ENCODE data around the gene SLC5A6.

SLC5A6 gene

DNA sequence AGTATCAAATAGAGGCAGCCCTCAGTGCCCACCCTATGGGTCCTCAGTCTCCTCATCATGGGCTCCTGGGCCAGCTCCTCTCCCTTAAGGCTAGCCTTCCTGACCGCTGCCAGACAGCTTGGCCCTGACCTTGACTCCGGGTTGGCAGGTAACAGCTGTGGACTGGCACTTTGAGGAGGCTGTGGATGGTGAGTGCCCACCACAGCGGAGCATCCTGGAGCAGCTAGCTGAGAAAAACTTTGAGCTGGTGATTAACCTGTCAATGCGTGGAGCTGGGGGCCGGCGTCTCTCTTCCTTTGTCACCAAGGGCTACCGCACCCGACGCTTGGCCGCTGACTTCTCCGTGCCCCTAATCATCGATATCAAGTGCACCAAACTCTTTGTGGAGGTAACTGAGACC, 24.1 kb upstream of the SLC5A6 start:
- DNase-seq, result no peak

DNA sequence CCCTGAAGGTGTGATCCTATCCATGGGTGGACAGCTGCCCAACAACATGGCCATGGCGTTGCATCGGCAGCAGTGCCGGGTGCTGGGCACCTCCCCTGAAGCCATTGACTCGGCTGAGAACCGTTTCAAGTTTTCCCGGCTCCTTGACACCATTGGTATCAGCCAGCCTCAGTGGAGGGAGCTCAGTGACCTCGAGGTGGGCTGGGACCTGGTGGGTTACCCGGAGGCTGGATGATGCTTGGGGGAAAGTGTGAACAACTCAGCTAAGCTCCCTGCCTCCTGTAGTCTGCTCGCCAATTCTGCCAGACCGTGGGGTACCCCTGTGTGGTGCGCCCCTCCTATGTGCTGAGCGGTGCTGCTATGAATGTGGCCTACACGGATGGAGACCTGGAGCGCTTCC, 21.3 kb upstream of the SLC5A6 start:
- no peak for DNase-seq

DNA sequence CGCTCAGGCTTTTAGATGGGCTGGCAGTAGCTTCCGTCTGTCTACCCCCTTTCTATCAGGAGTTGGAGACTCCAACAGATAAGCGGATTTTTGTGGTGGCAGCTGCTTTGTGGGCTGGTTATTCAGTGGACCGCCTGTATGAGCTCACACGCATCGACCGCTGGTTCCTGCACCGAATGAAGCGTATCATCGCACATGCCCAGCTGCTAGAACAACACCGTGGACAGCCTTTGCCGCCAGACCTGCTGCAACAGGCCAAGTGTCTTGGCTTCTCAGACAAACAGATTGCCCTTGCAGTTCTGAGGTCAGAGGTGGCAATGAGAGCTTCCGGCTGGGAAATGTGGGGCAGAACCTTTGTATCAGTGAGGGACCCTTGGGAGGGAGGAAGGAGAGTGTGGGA, 19.9 kb upstream of the SLC5A6 start:
- no peak for DNase-seq

DNA sequence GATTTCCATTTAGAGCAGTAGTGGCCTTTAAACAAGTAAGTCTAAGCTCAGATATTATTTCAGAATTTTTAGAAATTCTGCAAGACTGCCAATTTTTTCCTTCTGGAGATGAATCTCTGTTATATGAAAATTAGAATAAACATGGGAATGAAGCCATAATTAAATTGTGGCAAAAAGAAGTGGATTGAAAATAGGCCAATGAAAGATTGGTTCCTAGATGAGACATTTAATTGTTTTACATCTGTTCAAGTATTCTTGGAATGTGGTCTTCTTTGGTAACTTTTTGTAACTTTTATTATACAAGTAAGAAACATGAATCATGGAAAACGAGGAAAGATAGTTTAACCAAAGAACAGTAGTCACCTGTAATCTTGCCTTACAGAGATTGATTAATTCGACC, 15.4 kb upstream of the SLC5A6 start:
- no peak for DNase-seq

DNA sequence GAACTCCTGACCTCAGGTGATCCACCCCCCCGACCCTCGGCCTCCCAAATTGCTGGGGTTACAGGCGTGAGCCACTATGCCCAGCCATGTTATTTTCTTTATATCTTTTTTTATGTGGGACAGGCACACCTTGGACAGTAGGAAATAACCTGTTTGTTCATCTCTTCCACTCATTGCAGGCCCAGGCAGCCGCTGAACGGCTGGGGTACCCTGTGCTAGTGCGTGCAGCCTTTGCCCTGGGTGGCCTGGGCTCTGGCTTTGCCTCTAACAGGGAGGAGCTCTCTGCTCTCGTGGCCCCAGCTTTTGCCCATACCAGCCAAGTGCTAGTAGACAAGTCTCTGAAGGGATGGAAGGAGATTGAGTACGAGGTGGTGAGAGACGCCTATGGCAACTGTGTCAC, 13.5 kb upstream of the SLC5A6 start:
- DNase-seq, result no peak

DNA sequence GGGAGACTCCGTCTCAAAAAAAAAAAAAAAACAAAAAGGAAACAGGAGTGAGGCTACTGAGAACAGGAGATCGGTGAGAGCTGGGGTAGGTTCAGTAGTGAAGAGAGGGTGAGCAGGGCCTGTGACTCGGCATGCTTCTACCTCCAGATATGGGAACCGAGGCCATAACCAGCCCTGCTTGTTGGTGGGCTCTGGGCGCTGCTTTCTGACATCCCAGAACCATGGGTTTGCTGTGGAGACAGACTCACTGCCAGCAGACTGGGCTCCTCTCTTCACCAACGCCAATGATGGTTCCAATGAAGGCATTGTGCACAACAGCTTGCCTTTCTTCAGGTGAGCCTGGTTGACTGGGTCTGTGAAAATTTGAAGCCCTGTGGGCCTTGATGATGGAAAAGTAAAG, 11.3 kb upstream of the SLC5A6 start:
- DNase-seq, result no peak

DNA sequence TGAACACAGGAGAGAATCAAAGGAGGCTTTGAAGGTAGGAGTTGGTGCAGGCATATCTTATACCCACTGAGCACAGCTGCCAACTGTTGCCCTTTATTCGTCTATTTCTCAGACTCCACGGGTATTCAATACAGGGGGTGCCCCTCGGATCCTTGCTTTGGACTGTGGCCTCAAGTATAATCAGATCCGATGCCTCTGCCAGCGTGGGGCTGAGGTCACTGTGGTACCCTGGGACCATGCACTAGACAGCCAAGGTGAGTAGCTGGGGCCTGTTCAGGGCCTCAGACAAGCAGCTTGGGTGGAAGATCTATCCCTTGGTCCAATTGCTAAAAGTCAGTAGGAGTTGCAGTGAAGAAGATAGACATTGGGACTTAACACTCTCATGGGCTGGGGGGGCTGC, 10.3 kb upstream of the SLC5A6 start:
- no peak for DNase-seq

DNA sequence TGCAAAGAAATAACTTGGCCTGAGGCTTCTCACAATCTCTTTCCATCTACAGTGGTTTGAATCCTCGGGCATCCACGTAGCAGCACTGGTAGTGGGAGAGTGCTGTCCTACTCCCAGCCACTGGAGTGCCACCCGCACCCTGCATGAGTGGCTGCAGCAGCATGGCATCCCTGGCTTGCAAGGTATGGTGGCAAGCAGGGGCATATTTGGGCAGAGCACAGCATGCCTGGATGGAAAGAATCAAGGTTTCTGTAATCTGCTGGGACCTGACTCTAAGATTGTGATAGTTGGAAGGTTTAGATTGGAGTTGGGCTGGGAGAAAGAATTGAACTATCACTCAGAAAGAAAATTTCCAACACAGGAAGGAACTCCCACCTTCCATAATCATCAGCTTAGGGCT, 9.1 kb upstream of the SLC5A6 start:
- DNase-seq, result no peak

DNA sequence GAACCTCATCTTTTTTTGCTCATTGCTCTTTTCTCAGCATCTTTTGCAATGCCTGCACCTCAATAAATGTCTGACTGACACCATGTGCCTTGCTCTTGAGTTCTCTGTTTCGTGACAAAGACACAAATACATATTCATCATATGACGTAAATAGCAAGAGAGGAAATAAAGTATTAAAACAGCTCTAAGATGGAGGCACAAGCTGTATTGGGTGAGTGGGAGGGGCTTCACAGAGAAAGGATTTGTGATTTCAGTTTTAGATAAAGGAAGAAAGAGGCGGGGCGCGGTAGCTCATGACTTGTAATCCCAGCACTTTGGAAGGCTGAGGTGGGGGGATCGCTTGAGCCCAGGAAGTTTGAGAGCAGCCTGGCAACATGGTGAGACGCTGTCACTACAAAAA, 8.0 kb upstream of the SLC5A6 start:
- DNase-seq, result no peak

DNA sequence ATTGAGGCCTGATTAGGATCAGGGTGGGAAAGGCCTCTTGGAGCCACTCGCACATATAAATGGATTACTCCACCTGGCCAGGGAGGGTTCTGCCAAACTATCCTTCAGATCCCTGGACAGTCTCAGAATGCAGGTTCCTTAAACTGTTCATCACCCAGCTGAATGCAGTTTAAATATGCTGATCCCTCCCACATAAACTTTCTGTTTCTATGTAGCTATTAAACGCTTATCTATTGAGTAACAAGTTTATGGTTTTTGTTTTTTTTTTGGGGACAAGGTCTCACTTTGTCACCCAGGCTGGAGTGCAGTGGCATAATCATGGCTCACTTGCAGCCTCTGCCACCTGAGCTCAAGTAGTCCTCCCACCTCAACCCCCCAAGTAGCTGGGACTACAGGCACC, 7.0 kb upstream of the SLC5A6 start:
- no peak for DNase-seq

DNA sequence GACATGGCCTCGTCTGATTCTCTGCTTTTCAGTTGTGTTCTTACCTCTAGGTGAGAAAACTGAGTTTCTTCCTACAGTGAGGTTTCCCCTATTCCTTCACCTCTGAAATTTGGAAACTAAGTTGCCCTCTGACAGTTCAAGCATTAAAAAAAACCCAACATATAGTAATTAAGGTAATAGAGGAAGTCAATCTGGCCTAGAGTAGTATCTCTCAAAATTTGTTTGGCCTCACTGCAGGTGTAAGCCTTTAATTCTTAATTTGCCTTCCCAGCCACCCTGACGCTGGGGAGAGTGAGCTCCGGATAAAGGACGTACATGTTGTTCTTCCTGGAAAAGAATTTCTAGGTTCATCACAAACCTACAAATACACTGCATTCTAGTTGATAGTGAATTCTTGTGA, 6.5 kb upstream of the SLC5A6 start:
- DNase-seq, result no peak

DNA sequence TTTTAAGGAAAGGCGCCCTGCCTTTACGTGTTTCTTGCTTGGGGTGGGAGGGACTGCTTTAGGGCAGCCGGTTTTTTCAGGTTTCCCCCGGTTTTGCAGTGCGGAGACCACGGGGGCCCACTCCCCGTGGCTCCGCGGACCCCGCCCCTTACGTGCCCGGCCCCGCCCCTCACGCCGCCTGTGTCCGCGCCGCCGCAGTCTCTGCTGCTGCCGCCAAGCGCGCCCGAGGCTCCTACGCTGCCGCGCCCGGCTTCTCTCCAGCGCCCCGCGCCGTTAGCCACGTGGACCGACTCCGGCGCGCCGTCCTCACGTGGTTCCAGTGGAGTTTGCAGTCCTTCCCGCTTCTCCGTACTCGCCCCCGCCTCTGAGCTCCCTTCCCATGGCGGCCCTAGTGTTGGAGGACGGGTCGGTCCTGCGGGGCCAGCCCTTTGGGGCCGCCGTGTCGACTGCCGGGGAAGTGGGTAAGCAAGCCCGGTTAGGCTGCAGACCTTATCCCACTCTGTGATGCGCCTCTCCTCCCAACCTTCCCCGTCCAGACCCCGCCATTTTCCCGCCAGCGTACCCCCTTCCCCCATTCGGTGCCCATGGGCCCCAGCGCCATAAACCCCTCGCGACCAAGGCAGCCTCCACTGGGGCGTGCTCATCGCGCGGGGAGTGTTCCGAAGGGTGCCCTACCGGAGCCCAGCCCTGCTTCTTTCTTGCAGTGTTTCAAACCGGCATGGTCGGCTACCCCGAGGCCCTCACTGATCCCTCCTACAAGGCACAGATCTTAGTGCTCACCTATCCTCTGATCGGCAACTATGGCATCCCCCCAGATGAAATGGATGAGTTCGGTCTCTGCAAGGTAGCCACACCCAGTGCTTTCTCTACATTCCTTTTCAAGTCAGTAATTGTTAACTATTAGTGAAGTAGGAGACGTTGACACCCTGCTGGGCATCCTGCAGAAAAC, 5.4 kb upstream of the SLC5A6 start, which contains the start of gene CAD:
TSS of gene CAD (plus strand) at position 197 of the 949 bp plus-strand sequence. CDS start at position 380, 183 bp downstream.
- DNase-seq, result peak; percentile 41

DNA sequence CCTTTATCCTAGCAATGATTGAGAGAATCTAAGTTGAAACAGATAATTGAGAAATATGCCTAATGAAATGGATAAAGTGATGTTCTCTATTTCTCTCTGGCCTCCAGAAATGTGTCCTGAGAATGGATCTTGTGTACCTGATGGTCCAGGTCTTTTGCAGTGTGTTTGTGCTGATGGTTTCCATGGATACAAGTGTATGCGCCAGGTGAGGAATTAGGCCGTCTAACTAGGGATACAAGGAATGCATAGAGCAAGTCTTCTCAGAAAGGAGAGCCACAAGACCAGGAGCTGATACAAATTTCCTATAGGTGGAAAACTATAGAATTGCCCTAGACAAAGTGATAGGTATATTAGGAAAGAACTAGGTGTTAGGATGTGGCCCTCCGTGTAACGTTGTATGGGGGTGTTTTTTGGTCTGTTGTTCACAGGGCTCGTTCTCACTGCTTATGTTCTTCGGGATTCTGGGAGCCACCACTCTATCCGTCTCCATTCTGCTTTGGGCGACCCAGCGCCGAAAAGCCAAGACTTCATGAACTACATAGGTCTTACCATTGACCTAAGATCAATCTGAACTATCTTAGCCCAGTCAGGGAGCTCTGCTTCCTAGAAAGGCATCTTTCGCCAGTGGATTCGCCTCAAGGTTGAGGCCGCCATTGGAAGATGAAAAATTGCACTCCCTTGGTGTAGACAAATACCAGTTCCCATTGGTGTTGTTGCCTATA, 4.5 kb upstream of the SLC5A6 start:
- no peak for DNase-seq

DNA sequence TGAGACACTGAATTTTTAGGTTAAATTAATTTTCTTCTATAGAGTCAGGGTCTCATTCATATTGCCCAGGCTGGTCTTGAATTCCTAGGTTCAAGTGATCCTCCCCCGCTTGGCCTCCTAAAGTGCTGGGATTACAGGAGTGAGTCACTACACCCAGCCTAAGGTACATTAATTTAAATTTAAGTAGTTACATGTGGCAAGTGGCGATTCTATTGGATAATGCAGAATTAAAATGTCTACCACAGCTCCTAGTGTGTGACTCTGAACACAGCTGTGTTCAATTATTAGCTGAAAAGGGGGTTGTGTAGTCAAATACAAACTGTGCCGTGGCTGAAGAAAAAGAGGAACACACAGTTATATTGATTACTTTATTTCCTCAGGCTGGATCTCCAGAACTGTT, 2.9 kb upstream of the SLC5A6 start:
- no peak for DNase-seq

DNA sequence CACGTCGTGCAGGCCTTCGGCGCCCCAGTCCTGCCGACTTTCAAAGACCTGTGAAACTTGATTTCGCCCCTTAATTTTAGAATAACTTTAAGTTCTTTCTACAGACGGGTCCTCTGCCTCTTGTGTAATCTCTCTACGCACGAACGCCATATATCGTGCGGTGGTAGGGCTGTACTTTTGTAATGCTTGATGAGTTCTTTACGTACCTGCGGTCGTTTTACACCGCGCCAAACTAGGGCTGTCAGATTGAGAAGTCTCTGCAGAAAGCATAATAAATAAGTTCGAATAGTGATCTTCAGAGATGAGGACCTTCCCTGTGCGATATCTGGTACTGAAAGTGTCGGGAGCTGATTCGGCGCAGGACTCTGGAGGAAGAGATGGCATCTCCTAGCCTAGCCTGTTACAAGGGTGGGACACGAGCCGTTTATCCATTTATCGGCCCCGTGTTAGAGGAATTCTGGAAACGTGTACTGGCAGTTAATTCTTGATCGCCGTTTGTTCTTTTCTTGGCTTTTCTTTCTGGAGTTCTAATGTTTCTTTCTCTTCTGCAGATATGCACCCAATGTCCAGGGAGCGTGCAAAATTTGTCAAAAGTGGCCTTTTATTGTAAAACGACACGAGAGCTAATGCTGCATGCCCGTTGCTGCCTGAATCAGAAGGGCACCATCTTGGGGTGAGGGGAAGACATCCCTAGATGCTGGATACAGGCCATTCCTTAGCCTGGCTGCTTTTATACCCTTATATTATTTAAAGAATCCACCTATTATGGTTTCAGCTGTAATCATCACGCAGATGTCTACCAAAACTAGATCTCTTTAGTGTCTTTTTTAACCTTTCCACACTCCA, 781 bp upstream of the SLC5A6 start:
- peak; percentile 25 for DNase-seq

DNA sequence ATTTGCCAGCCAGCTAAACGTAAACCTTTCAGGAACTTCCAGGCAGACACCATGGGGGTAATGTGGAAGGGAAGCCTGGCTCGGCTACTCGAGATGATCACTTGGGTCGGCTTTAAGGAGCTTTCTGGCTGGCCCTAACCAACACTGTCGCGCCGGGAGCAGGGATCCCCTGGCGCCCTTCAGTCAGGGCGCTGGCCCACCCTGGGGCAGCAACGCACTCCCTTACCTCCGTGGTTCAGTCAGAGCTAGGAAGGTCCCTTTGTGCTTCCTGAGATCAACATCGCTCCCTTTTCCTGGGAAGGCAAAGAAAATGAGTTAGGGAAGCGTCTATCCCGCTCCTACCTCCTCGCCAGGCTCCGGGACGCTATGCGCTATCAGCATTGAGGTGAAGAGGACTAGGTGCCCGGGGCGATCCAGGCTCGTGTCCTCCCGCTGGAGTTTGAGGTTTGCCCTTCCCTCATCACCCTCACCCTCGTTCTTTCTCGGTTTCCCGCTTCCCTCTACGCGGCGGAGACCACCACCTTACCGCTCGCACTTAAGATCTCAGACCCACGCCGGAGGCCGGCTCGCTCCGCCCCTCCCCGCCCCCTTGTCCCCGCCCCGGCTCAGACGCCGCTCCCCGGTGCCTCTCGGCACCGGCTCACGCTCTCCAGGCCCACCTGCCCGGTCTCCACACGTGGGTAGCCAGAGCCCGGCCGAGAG, 676 bp downstream of the SLC5A6 start:
- no peak for DNase-seq

DNA sequence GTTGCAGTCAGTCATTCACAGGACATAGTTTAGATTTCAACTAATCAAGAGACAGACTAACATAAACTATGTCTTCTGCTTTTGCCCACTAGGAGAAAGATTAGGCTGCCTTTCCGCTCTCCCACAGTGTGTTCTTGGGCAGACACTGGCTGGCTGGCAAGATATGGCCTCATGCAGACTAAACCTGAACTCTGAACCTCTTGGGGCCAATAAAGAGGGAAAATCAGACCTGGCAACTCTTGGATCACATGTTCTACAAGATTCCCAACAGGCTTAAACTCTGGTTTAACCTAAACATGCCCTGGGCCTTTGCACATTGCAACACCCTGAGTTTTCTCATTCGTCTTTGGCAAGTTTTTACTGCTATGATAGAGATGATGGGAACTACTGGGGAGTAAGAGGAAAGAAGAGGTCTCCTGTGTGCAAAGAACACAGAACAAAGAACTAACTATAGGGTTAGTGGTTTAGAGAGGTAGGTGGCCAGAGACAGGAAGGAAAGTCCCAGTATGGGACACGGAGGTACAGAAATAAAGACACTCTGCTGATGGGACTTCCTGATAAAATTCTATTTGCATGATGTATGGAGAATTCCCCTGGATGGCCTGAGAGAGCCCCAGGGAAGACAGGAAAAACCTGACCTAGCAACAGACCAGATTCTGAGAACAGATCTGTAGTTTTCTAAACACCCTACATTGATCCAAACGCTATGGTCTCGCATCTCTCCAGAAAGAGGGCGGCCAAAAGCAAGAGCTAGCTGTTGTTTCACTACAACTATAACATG, 2.3 kb downstream of the SLC5A6 start:
- no peak for DNase-seq

DNA sequence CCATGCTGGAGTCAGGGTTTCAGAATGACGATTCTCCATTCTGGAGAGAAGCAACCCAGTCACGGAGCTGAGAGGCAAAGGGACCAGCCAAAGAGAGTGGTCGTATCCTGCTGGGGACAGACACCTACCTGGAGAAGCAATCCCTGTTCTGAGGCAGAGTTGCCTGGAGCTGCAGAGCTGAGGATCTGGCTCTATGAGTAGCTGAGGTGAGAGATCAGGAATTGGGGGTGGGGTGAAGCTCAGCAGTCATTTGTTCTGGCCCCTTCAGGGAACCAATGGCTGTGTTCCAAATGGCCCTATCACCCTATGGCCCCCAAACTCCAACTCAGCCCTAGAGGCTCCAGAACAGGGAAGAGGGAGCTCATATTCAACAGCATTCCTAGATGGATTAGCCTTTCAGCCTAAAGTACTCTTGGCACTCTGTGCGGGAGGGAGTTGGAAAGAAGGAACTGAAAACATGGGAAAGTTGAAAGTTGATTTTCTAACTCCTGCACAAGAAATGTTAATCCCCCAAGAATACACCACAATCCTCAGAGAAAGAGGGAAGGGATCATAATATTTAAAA, 3.5 kb downstream of the SLC5A6 start:
- no peak for DNase-seq

DNA sequence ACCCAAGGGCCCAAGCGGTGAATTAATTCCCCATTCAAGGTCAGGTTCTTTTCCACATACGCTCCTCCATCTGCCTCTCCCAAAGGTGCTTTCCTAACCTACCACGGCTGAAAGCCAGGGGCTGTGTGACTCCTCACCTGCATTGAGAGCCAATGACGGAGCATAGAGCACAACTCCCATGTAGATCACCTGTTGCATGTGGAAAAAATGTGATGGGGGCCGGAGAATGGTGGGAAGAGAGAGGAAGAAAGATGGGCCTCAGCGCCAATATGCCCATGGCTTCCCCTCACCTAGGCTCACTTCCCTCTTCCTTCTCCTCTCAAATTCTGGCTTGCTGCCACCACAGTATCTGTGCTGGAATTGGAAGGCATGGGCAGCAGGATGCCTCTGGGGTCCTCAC, 5.7 kb downstream of the SLC5A6 start:
- DNase-seq, result no peak

DNA sequence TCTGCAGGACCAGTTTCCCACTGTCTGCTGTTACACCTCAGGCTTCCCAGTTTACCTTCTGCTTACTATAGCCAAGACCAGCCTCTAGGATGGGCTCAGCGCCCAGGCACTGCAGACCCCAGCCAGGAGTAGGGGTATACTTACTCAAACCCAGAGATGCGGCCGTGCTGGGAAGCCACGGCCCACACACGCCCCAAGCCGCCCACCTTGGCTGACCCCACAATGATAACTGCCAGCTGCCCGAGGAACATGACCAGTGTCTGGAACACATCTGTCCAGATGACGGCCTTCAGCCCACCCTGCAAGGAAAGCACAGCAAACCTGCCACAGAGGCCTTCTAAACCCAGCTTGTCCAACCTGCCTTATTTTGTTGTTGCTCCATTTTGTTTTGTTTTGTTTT, 6.9 kb downstream of the SLC5A6 start:
- no peak for DNase-seq

DNA sequence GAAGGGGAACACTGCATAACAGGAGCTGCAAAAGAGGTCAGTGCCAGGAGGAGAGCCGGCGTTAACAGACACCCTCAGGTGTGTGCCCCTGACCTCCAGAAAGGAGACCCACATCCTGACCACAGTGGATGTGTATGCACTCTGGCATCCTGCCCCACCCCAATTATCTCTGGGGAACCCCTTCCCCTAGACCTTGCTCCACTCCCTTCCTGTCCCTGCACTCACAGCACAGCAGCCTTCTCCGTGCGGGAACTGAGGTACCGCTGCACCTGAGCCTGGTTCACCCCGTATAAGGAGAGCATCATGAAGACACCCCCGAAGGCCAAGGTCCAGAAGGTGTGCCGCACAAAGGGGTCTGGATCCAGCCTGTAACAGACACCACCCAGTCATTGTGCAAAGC, 7.5 kb downstream of the SLC5A6 start:
- DNase-seq, result no peak

DNA sequence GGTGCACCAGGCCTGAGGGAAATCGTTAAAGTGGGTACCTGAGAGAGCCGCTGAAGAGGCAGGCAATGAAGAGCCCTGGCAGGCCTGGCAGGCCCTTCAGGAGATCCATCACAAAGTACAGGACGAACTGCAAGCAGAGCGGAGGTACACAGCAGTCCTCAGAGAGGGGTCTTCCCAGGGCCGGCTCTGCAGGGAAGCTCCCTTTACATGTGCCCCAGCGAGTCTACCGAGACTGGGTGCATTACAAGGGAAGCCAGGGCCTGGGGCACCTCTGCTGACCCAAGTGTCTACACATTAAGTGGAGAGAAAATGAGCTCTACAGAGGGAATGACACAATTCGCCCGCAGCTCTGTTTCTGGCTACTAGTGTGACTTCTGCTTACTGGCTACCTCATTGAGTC, 8.3 kb downstream of the SLC5A6 start:
- DNase-seq, result no peak
